ENCODE results near the gene RTN4. TPM values are rescaled to one million over a fixed set of nuclear protein-coding genes. Genes with fewer than 3 reads are reported as not detected.

The RTN4 gene
- total RNA-seq, 4 donors from 2014 or later = 183 to 259 (median 244) TPM

GRCh38 chr2:55035716-55036115, 14.5 kb downstream of the RTN4 start:
- in situ Hi-C loops (cut with MboI; ENCODE audit: low sequenced_read_pairs in 4 of 4) = loop anchor here in 2 of 4 donors (10.0 to 25.0 kb wide), 5 partner anchors 129 to 923 kb away; partner anchors contain the start of genes ACYP2 (in 1 of the 2), CCDC88A (in 1 of the 2) and EML6 (in 1 of the 2)
- H3K27me3 ChIP-seq = no peaks in the 10 kb centered on the region
- ATAC-seq = no peak

GRCh38 chr2:55033921-55034320, 16.3 kb downstream of the RTN4 start:
- TF ChIP-seq CTCF (IDR thresholded peaks at IDR 0.05 in 4 of 5, conservative IDR thresholded peaks at IDR 0.05 in 1 of 5) = no peak
- TF ChIP-seq POLR2A (IDR thresholded peaks at IDR 0.05) = no peak
- Histone ChIP-seq H3K4me1 (peaks cover 0 to 9% of the 10 kb centered on the region in 2 donors), H3K9me3 (no peaks in the 10 kb centered on the region), H3K4me3 (no peak overlapping the region), H3K27ac (no peak overlapping the region), H3K27me3 (no peaks in the 10 kb centered on the region), H3K36me3 (no peaks in the 10 kb centered on the region)
- DNase-seq (no peak), ATAC-seq (no peak)
- intact Hi-C loops (cut with DNase I; ENCODE audit: low total_unique reads) (no loop called here), in situ Hi-C loops (cut with MboI; ENCODE audit: low sequenced_read_pairs in 4 of 4) (loop anchor here in 2 of 4 donors (10.0 to 25.0 kb wide), 5 partner anchors 131 to 922 kb away; partner anchors contain the start of genes ACYP2 (in 1 of the 2), CCDC88A (in 1 of the 2) and EML6 (in 1 of the 2))

More at GRCh38 chr2:55035716-55036115, 14.5 kb downstream of the RTN4 start:
- Histone ChIP-seq H3K27ac (no peak overlapping the region), H3K36me3 (no peaks in the 10 kb centered on the region), H3K4me1 (peaks cover 0 to 9% of the 10 kb centered on the region in 2 donors), H3K4me3 (no peak overlapping the region), H3K9me3 (no peaks in the 10 kb centered on the region)
- DNase-seq = no peak
- TF ChIP-seq POLR2A (IDR thresholded peaks at IDR 0.05) = no peak
- TF ChIP-seq CTCF (IDR thresholded peaks at IDR 0.05 in 4 of 5, conservative IDR thresholded peaks at IDR 0.05 in 1 of 5) = no peak
- intact Hi-C loops (cut with DNase I; ENCODE audit: low total_unique reads) = no loop called here

GRCh38 chr2:55033076-55033742, 17.0 kb downstream of the RTN4 start:
- Histone ChIP-seq H3K36me3 (no peaks in the 10 kb centered on the region), H3K9me3 (no peaks in the 10 kb centered on the region), H3K4me1 (peaks cover 3 to 9% of the 10 kb centered on the region in 2 donors), H3K27me3 (no peaks in the 10 kb centered on the region), H3K27ac (no peak overlapping the region), H3K4me3 (no peak overlapping the region)
- intact Hi-C loops (cut with DNase I; ENCODE audit: low total_unique reads) (no loop called here), in situ Hi-C loops (cut with MboI; ENCODE audit: low sequenced_read_pairs in 4 of 4) (loop anchor here in 2 of 4 donors (10.0 to 25.0 kb wide), 5 partner anchors 132 to 921 kb away; partner anchors contain the start of genes ACYP2 (in 1 of the 2), CCDC88A (in 1 of the 2) and EML6 (in 1 of the 2))
- TF ChIP-seq CTCF (IDR thresholded peaks at IDR 0.05 in 4 of 5, conservative IDR thresholded peaks at IDR 0.05 in 1 of 5) = no peak
- TF ChIP-seq POLR2A (IDR thresholded peaks at IDR 0.05) = no peak
- ATAC-seq (no peak), DNase-seq (no peak)

GRCh38 chr2:55031505-55031904, 18.7 kb downstream of the RTN4 start:
- H3K27me3 ChIP-seq = no peaks in the 10 kb centered on the region
- H3K4me3 ChIP-seq = no peak overlapping the region
- DNase-seq (no peak), ATAC-seq (no peak)
- intact Hi-C loops (cut with DNase I; ENCODE audit: low total_unique reads) = no loop called here
- H3K4me1 ChIP-seq = peaks cover 9 to 11% of the 10 kb centered on the region in 2 donors
- TF ChIP-seq POLR2A (IDR thresholded peaks at IDR 0.05) = no peak
- no peak for TF ChIP-seq CTCF (IDR thresholded peaks at IDR 0.05 in 4 of 5, conservative IDR thresholded peaks at IDR 0.05 in 1 of 5)
- in situ Hi-C loops (cut with MboI; ENCODE audit: low sequenced_read_pairs in 4 of 4) = loop anchor here in 2 of 4 donors (10.0 to 25.0 kb wide), 5 partner anchors 133 to 919 kb away; partner anchors contain the start of genes ACYP2 (in 1 of the 2), CCDC88A (in 1 of the 2) and EML6 (in 1 of the 2)
- H3K36me3 ChIP-seq = no peaks in the 10 kb centered on the region
- H3K9me3 ChIP-seq = no peaks in the 10 kb centered on the region
- H3K27ac ChIP-seq = no peak overlapping the region

Data from gastrocnemius medialis (tissue), 4 donors.